Adrenal gland (tissue), 12 donors: ENCODE measurements around the gene KCNG4. TPM values are rescaled to one million over a fixed set of nuclear protein-coding genes. Genes with fewer than 3 reads are reported as not detected.

Experiments
- DNase-seq, 7 donors: peaks; one replicate each; pipeline ENCODE4 v3.0.0-alpha.2; 2019 to 2020
- H3K27ac ChIP-seq, 5 donors: fragments of 200-600 bp; sonication (generic) in 4 of 5; 1 replicate in 3 of 5; 2 replicates in 2 of 5; pipeline versions ENCODE4 v1.5.1 to v1.8.0; 2016 to 2020; ENCODE audit warnings: mild to moderate bottlenecking in 1 of 5
- H3K27me3 ChIP-seq: fragments of 200-600 bp; 2 replicates; pipeline ENCODE4 v1.8.0; 2021
- H3K36me3 ChIP-seq, 2 donors: fragments of 200-600 bp; replicated peaks in 1 of 2; 1 replicate in 1 of 2; 2 replicates in 1 of 2; pipeline versions ENCODE4 v1.5.1 to v1.8.0; 2018 to 2022
- H3K4me1 ChIP-seq, 2 donors: fragments of 200-600 bp; replicated peaks in 1 of 2; 1 replicate in 1 of 2; 2 replicates in 1 of 2; pipeline versions ENCODE4 v1.5.1 to v1.8.0; 2018 to 2021
- H3K4me3 ChIP-seq, 4 donors: fragments of 200-600 bp; sonication (generic) in 3 of 4; one replicate each; pipeline ENCODE4 v1.5.1; 2016 to 2018
- H3K9me3 ChIP-seq, 3 donors: fragments of 200-600 bp; sonication (generic) in 1 of 3; replicated peaks in 1 of 3; 1 replicate in 2 of 3; 2 replicates in 1 of 3; pipeline versions ENCODE4 v1.5.1 to v1.8.0; 2016 to 2021
- CTCF ChIP-seq, 6 experiments: fragments of 450-650 bp in 4 of 6; fragments of 200-600 bp in 2 of 6; sonication (generic) in 1 of 6; IDR thresholded peaks; 1 replicate in 5 of 6; 2 replicates in 1 of 6; pipeline versions ENCODE4 v1.5.1 to v1.8.0; 2016 to 2021; ENCODE audit warnings: antibody characterized with exemption in 6 of 6, mild to moderate bottlenecking in 2 of 6, moderate library complexity in 1 of 6
- POLR2A ChIP-seq, 2 donors: fragments of 450-650 bp; IDR thresholded peaks; one replicate each; pipeline ENCODE4 v1.6.1; 2017; ENCODE audit warnings: antibody characterized with exemption in 2 of 2, mild to moderate bottlenecking in 2 of 2, moderate library complexity in 1 of 2
- WGBS, 4 donors: extraction: QIAGEN DNeasy Blood & Tissue Kit in 2 of 4; methylation state at CpG; one replicate each; pipeline versions ENCODE4 v1.1.5 to v1.1.7; 2013 to 2017; 5-methylcytosine and 5-hydroxymethylcytosine counted together
- intact Hi-C, 2 donors: fragments of 100-400 bp; cut with DNase I; formaldehyde crosslinking; loops; one replicate each; pipeline versions ENCODE4 v1.14.1 to v1.15.0; 2022 to 2023
- polyA plus RNA-seq, 3 donors: library from polyadenylated mRNA; stranded (reverse); fragments of 200-250 nt in 2 of 3; fragments of 350-450 nt in 1 of 3; fragmentation: Illumina TruSeq in 1 of 3; extraction: RNeasy Lipid Tissue Mini Kit (QIAGEN cat#74804) in 1 of 3; gene quantifications; one replicate each; pipeline ENCODE4 v1.2.3, GENCODE V29; 2013 to 2014
- total RNA-seq, 9 donors: library from RNA; depleted of rRNA in 4 of 9; stranded (reverse); fragments of >200 nt in 4 of 9; fragments of 120-200 nt in 1 of 9; fragmentation: NEBNext Ultra II Directional in 1 of 9; extraction: Animal tissue kit (Norgen Biotek cat#: 25700) in 1 of 9; gene quantifications; one replicate each; pipeline versions ENCODE4 v1.1.0 to v1.2.4, GENCODE V29; 2013 to 2023
- donor health status: healthy with polysubstance abuse.
- donor health status: Bipolar disorder and iron deficiency.
- donor health status: DM: yes; HTN: yes; CAD: no.
- donor health status: DM: no; HTN: no; CAD: no.
- donor health status: DM: no; HTN: no; CAD: no.
- donor health status: DM: yes; HTN: yes; CAD: no.

The KCNG4 gene
- total and polyA plus RNA-seq, 12 donors = under 0.01 to 1.3 (median 0.36) TPM; not detected in 4

DNA sequence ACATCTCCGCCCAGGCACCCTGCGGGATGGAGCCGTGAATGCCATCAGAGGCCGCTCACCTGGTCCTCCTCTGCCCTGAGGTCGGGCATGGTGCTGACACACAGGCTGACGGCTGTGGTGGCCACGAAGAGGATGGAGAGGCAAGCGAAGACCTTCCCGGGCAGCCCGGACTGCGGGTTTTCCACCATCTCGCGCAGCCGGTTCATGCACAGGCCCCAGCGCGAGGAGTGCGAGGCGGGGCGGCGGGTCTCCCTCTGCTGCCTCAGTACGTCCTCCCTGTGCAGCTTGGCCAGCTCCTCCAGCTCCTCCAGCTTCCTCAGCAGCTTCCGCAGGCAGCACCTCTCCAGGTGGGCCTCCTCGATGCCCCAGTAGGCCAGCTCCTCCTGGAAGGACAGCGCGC lies 3.1 kb downstream of the KCNG4 start:
- TF ChIP-seq POLR2A (IDR thresholded peaks at IDR 0.05) (no peak), CTCF (IDR thresholded peaks at IDR 0.05) (no peak)
- 87 to 93% (median 90%) methylated on average over 15 to 25 of the region's 25 CpGs for WGBS, 4 donors
- intact Hi-C loops = no loop called here
- DNase-seq = no peak
- no peaks in the 10 kb centered on the region for H3K9me3 ChIP-seq
- no peak overlapping the region for H3K27ac ChIP-seq
- no peak overlapping the region for H3K4me3 ChIP-seq
- no peaks in the 10 kb centered on the region for H3K36me3 ChIP-seq
- no peaks in the 10 kb centered on the region for H3K27me3 ChIP-seq
- no peaks in the 10 kb centered on the region for H3K4me1 ChIP-seq

DNA sequence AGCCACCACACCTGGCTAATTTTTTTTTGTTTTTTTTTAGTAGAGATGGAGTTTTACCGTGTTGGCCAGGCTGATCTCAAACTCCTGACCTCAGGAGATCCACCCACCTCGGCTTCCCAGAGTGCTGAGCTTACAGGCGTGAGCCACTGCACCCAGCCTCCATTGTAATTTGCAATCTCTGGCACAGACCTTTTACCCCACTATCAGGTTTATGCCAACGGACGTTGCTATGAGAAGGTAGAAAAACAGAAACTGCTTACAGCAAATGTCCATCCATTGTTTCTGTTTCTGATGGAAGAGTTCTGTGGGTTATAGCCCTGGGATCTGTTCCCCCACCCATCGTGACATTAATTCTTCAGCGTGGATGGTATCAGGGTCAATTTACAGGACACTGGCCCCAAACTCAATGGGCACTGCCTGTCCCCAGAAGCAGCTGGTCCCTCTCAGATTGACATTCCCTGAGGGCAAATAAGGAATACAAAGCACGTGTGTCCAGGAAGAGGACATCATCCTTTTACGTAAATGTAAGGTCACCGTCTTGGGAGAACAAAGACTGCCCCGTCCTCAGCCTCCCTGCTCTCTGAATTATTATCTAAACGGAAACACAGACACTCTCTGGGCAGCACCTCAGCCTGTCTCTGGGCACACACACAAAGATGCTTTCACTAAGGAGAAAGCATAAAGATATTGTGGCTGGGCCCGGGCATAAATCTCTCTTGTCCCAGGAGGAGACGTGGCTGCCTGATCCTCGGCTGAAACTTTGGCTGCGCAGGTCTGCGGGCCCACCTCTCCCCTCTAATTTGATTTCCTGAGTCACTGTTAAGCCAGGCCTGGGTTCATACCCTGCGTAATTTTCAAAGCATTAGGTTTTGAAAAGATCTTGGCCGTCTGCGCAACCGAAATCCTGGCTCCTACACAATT lies 5.2 kb downstream of the KCNG4 start:
- no peaks in the 10 kb centered on the region for H3K4me1 ChIP-seq
- 55 to 66% (median 65%) methylated on average over 21 of the region's 21 CpGs for WGBS, 4 donors
- peak in 4 of 7 donors; percentile 28 to 80 (median 31) for DNase-seq
- peak overlapping the region in 2 of 5 donors; percentile 64 to 66 for H3K27ac ChIP-seq
- H3K36me3 ChIP-seq = no peaks in the 10 kb centered on the region
- H3K27me3 ChIP-seq = no peaks in the 10 kb centered on the region
- intact Hi-C loops = no loop called here
- H3K9me3 ChIP-seq = no peaks in the 10 kb centered on the region
- H3K4me3 ChIP-seq = no peak overlapping the region
- no peak for TF ChIP-seq CTCF (IDR thresholded peaks at IDR 0.05)
- TF ChIP-seq POLR2A (IDR thresholded peaks at IDR 0.05) = peak in 1 of 2 donors; percentile 14

- WGBS, 4 donors = 72 to 86% (median 77%) methylated on average over 9 of the region's 9 CpGs
- H3K9me3 ChIP-seq = no peaks in the 10 kb centered on the region
- intact Hi-C loops = no loop called here
- H3K4me3 ChIP-seq = no peak overlapping the region
- DNase-seq = no peak
- H3K4me1 ChIP-seq = peaks cover under 1 to 2% of the 10 kb centered on the region in 2 donors
- no peaks in the 10 kb centered on the region for H3K27me3 ChIP-seq
- no peaks in the 10 kb centered on the region for H3K36me3 ChIP-seq
- H3K27ac ChIP-seq = peak overlapping the region in 2 of 5 donors; percentile 64 to 66
- TF ChIP-seq CTCF (IDR thresholded peaks at IDR 0.05) (no peak), POLR2A (IDR thresholded peaks at IDR 0.05) (no peak)
Observed at GRCh38 chr16:84233748-84234147, 6.1 kb downstream of the KCNG4 start.

DNA sequence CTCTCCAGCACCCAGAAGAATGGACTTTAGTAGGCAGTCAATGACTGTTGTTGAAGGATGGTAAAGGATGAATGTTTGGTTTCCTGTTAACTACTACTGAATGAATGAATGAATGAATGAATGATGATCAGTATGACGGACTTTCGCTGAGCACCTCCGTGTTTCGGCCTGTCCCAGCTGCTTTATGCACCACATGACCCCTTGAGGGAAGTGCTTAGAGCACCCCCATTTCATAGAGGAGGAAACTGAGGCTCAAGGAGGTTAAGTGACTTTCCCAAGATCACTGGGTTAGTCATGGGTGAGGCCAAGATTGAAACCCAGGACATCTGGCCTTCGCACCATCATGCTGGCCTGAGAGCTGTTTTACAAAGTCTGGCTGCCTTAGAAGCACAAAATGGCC lies 6.8 kb downstream of the KCNG4 start:
- peaks cover 9% of the 10 kb centered on the region in 2 donors for H3K4me1 ChIP-seq
- H3K27me3 ChIP-seq = no peaks in the 10 kb centered on the region
- intact Hi-C loops = no loop called here
- no peak overlapping the region for H3K27ac ChIP-seq
- TF ChIP-seq POLR2A (IDR thresholded peaks at IDR 0.05) (no peak), CTCF (IDR thresholded peaks at IDR 0.05) (no peak)
- no peak overlapping the region for H3K4me3 ChIP-seq
- H3K9me3 ChIP-seq = no peaks in the 10 kb centered on the region
- no peaks in the 10 kb centered on the region for H3K36me3 ChIP-seq
- DNase-seq = no peak
- WGBS, 4 donors = 83 to 95% (median 94%) methylated on average over 5 of the region's 5 CpGs
